ENCODE results near the gene FLAD1. TPM values are rescaled to one million over a fixed set of nuclear protein-coding genes. Genes with fewer than 3 reads are reported as not detected.

Gene FLAD1
- total and polyA plus RNA-seq, 2 donors (not counting 1 experiment from before 2014, with no cell fraction given): 11.8 to 24.9 TPM

DNA sequence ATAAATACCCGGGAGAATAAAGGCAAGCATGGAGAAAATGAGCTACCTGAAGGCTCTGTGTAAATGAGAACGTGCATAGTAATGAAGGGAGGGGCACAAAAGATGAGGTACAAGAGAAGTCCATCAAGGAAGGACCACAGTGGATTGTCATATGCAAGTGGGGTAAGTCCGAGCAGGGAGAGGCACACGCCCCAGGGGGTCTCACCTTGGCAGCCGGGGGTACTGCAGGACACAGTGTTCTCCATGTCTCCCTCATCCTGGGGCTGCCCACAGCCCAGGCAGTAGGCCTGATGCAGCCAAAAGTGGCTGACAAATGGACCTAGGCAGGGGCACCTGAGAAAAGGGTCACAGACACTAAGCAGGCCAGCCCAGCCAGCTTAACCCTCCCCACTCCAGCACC lies 40.5 kb downstream of the FLAD1 start:
- TF ChIP-seq, protein P1, sequence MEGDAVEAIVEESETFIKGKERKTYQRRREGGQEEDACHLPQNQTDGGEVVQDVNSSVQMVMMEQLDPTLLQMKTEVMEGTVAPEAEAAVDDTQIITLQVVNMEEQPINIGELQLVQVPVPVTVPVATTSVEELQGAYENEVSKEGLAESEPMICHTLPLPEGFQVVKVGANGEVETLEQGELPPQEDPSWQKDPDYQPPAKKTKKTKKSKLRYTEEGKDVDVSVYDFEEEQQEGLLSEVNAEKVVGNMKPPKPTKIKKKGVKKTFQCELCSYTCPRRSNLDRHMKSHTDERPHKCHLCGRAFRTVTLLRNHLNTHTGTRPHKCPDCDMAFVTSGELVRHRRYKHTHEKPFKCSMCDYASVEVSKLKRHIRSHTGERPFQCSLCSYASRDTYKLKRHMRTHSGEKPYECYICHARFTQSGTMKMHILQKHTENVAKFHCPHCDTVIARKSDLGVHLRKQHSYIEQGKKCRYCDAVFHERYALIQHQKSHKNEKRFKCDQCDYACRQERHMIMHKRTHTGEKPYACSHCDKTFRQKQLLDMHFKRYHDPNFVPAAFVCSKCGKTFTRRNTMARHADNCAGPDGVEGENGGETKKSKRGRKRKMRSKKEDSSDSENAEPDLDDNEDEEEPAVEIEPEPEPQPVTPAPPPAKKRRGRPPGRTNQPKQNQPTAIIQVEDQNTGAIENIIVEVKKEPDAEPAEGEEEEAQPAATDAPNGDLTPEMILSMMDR (conservative IDR thresholded peaks at IDR 0.05 in 1 of 2, IDR thresholded peaks at IDR 0.05 in 1 of 2; ENCODE audit: low read depth in 1 of 2, low read length in 2 of 2): no peak
- no peak for TF ChIP-seq EZH2 (IDR thresholded peaks at IDR 0.05; ENCODE audit: low read length, missing control alignments)
- Histone ChIP-seq H3K79me2 (ENCODE audit: control insufficient read depth, insufficient read depth, low read length) (no peaks in the 10 kb centered on the region), H3K36me3 (ENCODE audit: control insufficient read depth, insufficient read depth, low read length) (no peaks in the 10 kb centered on the region), H2AFZ (ENCODE audit: low read length) (no peak overlapping the region), H3K27ac (ENCODE audit: insufficient read depth, low read length) (no peak overlapping the region), H3K27me3 (ENCODE audit: control insufficient read depth, insufficient read depth, low read length) (no peaks in the 10 kb centered on the region), H3K4me3 (replicated peaks in 1 of 4; ENCODE audit: control extremely low read depth in 1 of 4, insufficient read depth in 1 of 4, low read depth in 3 of 4, low read length in 4 of 4) (no peak overlapping the region), H4K20me1 (ENCODE audit: control insufficient read depth, extremely low read depth, insufficient read depth, low read length) (no peaks in the 10 kb centered on the region), H3K9ac (ENCODE audit: insufficient read depth, low read length) (no peak overlapping the region), H3K4me1 (ENCODE audit: control insufficient read depth, extremely low read depth, insufficient read depth, low read length) (peaks cover 5% of the 10 kb centered on the region), H3K4me2 (ENCODE audit: extremely low read depth, insufficient read depth, low read length) (no peak overlapping the region), H3K9me3 (ENCODE audit: control insufficient read depth, insufficient read depth, low read depth, low read length) (no peaks in the 10 kb centered on the region)
- no peak for DNase-seq (ENCODE audit: low read depth in 2 of 2)

DNA sequence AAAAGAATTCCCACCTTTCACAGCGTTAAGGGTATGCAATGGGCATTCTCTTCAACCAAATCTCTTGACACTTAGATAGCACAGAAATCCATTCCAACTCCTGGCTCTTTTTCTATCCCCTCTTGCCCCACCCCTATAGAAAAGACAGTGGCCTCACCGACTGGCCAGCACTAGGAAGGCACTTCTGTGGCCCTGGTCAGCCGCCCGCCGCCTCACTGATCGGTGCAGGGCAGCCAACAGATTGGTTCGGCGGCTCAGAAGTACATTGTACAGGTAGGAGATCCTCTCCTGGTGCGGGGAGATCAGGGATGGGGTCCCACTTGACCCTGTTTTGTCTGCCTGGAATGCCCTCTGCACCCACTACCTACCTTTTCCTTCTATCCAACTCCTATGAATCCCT lies 41.2 kb downstream of the FLAD1 start:
- no peaks in the 10 kb centered on the region for H3K36me3 ChIP-seq (ENCODE audit: control insufficient read depth, insufficient read depth, low read length)
- H4K20me1 ChIP-seq (ENCODE audit: control insufficient read depth, extremely low read depth, insufficient read depth, low read length): no peaks in the 10 kb centered on the region
- TF ChIP-seq, protein P1 (conservative IDR thresholded peaks at IDR 0.05 in 1 of 2, IDR thresholded peaks at IDR 0.05 in 1 of 2; ENCODE audit: low read depth in 1 of 2, low read length in 2 of 2): no peak
- TF ChIP-seq EZH2 (IDR thresholded peaks at IDR 0.05; ENCODE audit: low read length, missing control alignments): no peak
- no peak overlapping the region for H3K4me3 ChIP-seq (replicated peaks in 1 of 4; ENCODE audit: control extremely low read depth in 1 of 4, insufficient read depth in 1 of 4, low read depth in 3 of 4, low read length in 4 of 4)
- no peaks in the 10 kb centered on the region for H3K27me3 ChIP-seq (ENCODE audit: control insufficient read depth, insufficient read depth, low read length)
- no peak overlapping the region for H3K9ac ChIP-seq (ENCODE audit: insufficient read depth, low read length)
- no peaks in the 10 kb centered on the region for H3K79me2 ChIP-seq (ENCODE audit: control insufficient read depth, insufficient read depth, low read length)
- H3K9me3 ChIP-seq (ENCODE audit: control insufficient read depth, insufficient read depth, low read depth, low read length): no peaks in the 10 kb centered on the region
- DNase-seq (ENCODE audit: low read depth in 2 of 2): no peak
- H3K4me1 ChIP-seq (ENCODE audit: control insufficient read depth, extremely low read depth, insufficient read depth, low read length): no peaks in the 10 kb centered on the region
- H2AFZ ChIP-seq (ENCODE audit: low read length): no peak overlapping the region
- H3K27ac ChIP-seq (ENCODE audit: insufficient read depth, low read length): no peak overlapping the region
- H3K4me2 ChIP-seq (ENCODE audit: extremely low read depth, insufficient read depth, low read length): no peak overlapping the region

DNA sequence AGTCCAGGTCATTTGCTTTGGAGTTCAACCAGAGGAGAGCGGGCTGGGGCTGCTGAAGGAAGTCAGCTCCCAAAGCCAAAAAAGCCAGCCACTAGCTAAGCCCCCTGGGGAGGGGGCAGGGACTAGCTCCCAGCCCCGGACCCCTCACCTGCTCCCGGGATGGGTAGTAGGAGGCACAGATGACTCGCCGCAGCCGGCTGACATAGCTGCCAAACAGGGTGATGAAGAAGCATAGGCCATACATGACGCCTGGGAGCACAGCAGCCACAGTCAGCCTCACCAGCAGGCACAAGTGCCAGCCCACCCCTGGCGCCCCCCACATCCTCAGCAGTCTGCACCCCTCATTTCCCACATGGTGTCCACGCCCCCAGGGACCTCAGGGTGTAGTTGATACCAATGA lies 43.0 kb downstream of the FLAD1 start:
- H3K4me3 ChIP-seq (replicated peaks in 1 of 4; ENCODE audit: control extremely low read depth in 1 of 4, insufficient read depth in 1 of 4, low read depth in 3 of 4, low read length in 4 of 4): no peak overlapping the region
- H3K27me3 ChIP-seq (ENCODE audit: control insufficient read depth, insufficient read depth, low read length): no peaks in the 10 kb centered on the region
- H4K20me1 ChIP-seq (ENCODE audit: control insufficient read depth, extremely low read depth, insufficient read depth, low read length): no peaks in the 10 kb centered on the region
- no peaks in the 10 kb centered on the region for H3K4me1 ChIP-seq (ENCODE audit: control insufficient read depth, extremely low read depth, insufficient read depth, low read length)
- H3K36me3 ChIP-seq (ENCODE audit: control insufficient read depth, insufficient read depth, low read length): no peaks in the 10 kb centered on the region
- no peak overlapping the region for H3K27ac ChIP-seq (ENCODE audit: insufficient read depth, low read length)
- H3K9ac ChIP-seq (ENCODE audit: insufficient read depth, low read length): no peak overlapping the region
- no peak overlapping the region for H2AFZ ChIP-seq (ENCODE audit: low read length)
- no peaks in the 10 kb centered on the region for H3K9me3 ChIP-seq (ENCODE audit: control insufficient read depth, insufficient read depth, low read depth, low read length)
- H3K79me2 ChIP-seq (ENCODE audit: control insufficient read depth, insufficient read depth, low read length): no peaks in the 10 kb centered on the region
- DNase-seq (ENCODE audit: low read depth in 2 of 2): no peak
- TF ChIP-seq, protein P1 (conservative IDR thresholded peaks at IDR 0.05 in 1 of 2, IDR thresholded peaks at IDR 0.05 in 1 of 2; ENCODE audit: low read depth in 1 of 2, low read length in 2 of 2): no peak
- TF ChIP-seq EZH2 (IDR thresholded peaks at IDR 0.05; ENCODE audit: low read length, missing control alignments): no peak
- no peak overlapping the region for H3K4me2 ChIP-seq (ENCODE audit: extremely low read depth, insufficient read depth, low read length)

Data from fibroblast of lung (primary cell).